SK-N-SH (cell line): ENCODE data around the gene PKD1. TPM values are rescaled to one million over a fixed set of nuclear protein-coding genes. Genes with fewer than 3 reads are reported as not detected.

Source experiments
- CTCF ChIA-PET: fragments of 300-600, 350-600 bp; formaldehyde crosslinking; extraction: SDS; loops from one replicate; lab custom pipeline; 2021; lab: Yijun Ruan, JAX
- POLR2A ChIA-PET: fragments of 350-600 bp; sonication (Branson Sonifier 250); formaldehyde crosslinking; extraction: SDS; loops from one replicate; lab custom pipeline; 2020; ENCODE audit warnings: antibody characterized with exemption, inconsistent platforms; lab: Yijun Ruan, JAX
- DNase-seq: peaks from one replicate; pipeline ENCODE4 v3.0.0; 2012
- H2AFZ ChIP-seq: fragments of 200-600 bp; sonication (generic); 2 replicates; pipeline ENCODE4 v1.8.1; 2016; ENCODE audit warnings: antibody characterized with exemption, mild to moderate bottlenecking, low read depth
- H3F3A ChIP-seq: fragments of 200-600 bp; sonication (generic); replicated peaks from 2 replicates; pipeline ENCODE3; 2016; ENCODE audit warnings: antibody characterized with exemption, mild to moderate bottlenecking; ENCODE audit not compliant: insufficient read depth
- H3K27ac ChIP-seq, 2 experiments: fragments of 200-500 bp in 1 of 2; fragments of 200-600 bp in 1 of 2; sonication (Bioruptor generic) in 1 of 2; sonication (generic), shearing (Covaris generic) in 1 of 2; 2 replicates each; pipeline versions ENCODE4 v1.5.1 to v1.6.1; 2014 to 2016; ENCODE audit warnings: low read depth in 2 of 2, inconsistent platforms in 1 of 2, low read length in 1 of 2, mild to moderate bottlenecking in 1 of 2, mixed read lengths in 1 of 2
- H3K27me3 ChIP-seq: fragments of 200-600 bp; sonication (generic), shearing (Covaris generic); 2 replicates; pipeline ENCODE4 v1.6.1; 2016; ENCODE audit warnings: mixed run types; ENCODE audit not compliant: insufficient read depth
- H3K36me3 ChIP-seq, 2 experiments: fragments of 200-500 bp in 1 of 2; fragments of 200-600 bp in 1 of 2; sonication (Bioruptor generic) in 1 of 2; sonication (generic) in 1 of 2; replicated peaks in 1 of 2; 2 replicates each; pipeline versions ENCODE3 to v1.5.1; 2014 to 2016; ENCODE audit warnings: low read length in 1 of 2, mild to moderate bottlenecking in 1 of 2; ENCODE audit not compliant: insufficient read depth in 2 of 2, control insufficient read depth in 1 of 2
- H3K4me1 ChIP-seq, 2 experiments: fragments of 200-500 bp in 1 of 2; fragments of 200-600 bp in 1 of 2; sonication (Bioruptor generic) in 1 of 2; sonication (generic), shearing (Covaris generic) in 1 of 2; 2 replicates each; pipeline versions ENCODE4 v1.5.1 to v1.6.1; 2014 to 2016; ENCODE audit warnings: low read depth in 1 of 2, low read length in 1 of 2, mixed run types in 1 of 2; ENCODE audit not compliant: insufficient read depth in 2 of 2, control insufficient read depth in 1 of 2
- H3K4me2 ChIP-seq: fragments of 200-600 bp; sonication (generic), shearing (Covaris generic); 2 replicates; pipeline ENCODE4 v1.6.1; 2017; ENCODE audit warnings: mixed run types
- H3K4me3 ChIP-seq, 2 experiments: fragments of 200-500 bp in 1 of 2; fragments of 200-600 bp in 1 of 2; sonication (Bioruptor generic) in 1 of 2; sonication (generic), shearing (Covaris generic) in 1 of 2; 2 replicates each; pipeline versions ENCODE4 v1.5.1 to v1.8.1; 2014 to 2016; ENCODE audit warnings: low read depth in 2 of 2, inconsistent platforms in 1 of 2, low read length in 1 of 2, mild to moderate bottlenecking in 1 of 2, mixed read lengths in 1 of 2, moderate library complexity in 1 of 2
- H3K79me2 ChIP-seq: fragments of 200-600 bp; sonication (generic); 2 replicates; pipeline ENCODE4 v1.8.1; 2017; ENCODE audit warnings: mild to moderate bottlenecking; ENCODE audit not compliant: insufficient read depth
- H3K9ac ChIP-seq: fragments of 200-600 bp; sonication (generic); 2 replicates; pipeline ENCODE4 v1.6.1; 2017; ENCODE audit warnings: mixed run types
- H3K9me2 ChIP-seq: fragments of 200-600 bp; sonication (generic); 2 replicates; pipeline ENCODE4 v1.6.1; 2017; ENCODE audit warnings: mixed run types
- H3K9me3 ChIP-seq: fragments of 200-600 bp; sonication (generic); 2 replicates; pipeline ENCODE4 v1.6.1; 2017; ENCODE audit warnings: mixed run types, mild to moderate bottlenecking, moderate library complexity
- H4K20me1 ChIP-seq: fragments of 200-600 bp; sonication (generic); 2 replicates; pipeline ENCODE4 v1.6.1; 2017; ENCODE audit warnings: mild to moderate bottlenecking, mixed run types; ENCODE audit not compliant: insufficient read depth
- EP300 ChIP-seq, 2 experiments: IDR thresholded peaks; 2 replicates each; pipeline versions ENCODE4 v1.4.0 to v1.6.1; 2012; ENCODE audit warnings: borderline replicate concordance in 1 of 2, low read depth in 1 of 2, low read length in 1 of 2
- FOXM1 ChIP-seq: IDR thresholded peaks from 2 replicates; pipeline ENCODE4 v1.4.0; 2012; ENCODE audit warnings: low read depth, mild to moderate bottlenecking
- MXI1 ChIP-seq: IDR thresholded peaks from 2 replicates; pipeline ENCODE4 v1.6.1; 2012; ENCODE audit warnings: mild to moderate bottlenecking, low read depth, low read length, improper control_type of control experiment
- RCOR1 ChIP-seq: fragments of 150-350 bp; IDR thresholded peaks from 2 replicates; pipeline ENCODE4 v1.6.1; 2017; ENCODE audit warnings: antibody characterized with exemption, low read length
- RXRA ChIP-seq: IDR thresholded peaks from 2 replicates; pipeline ENCODE4 v1.4.0; 2012; ENCODE audit warnings: low read depth, mild to moderate bottlenecking, borderline replicate concordance
- SIN3A ChIP-seq: IDR thresholded peaks from 2 replicates; pipeline ENCODE4 v1.6.1; 2012; ENCODE audit warnings: low read depth, mild to moderate bottlenecking, low read length, moderate library complexity, borderline replicate concordance
- TCF12 ChIP-seq: IDR thresholded peaks from 2 replicates; pipeline ENCODE4 v1.4.0; 2012
- TEAD4 ChIP-seq: IDR thresholded peaks from 2 replicates; pipeline ENCODE4 v1.4.0; 2012; ENCODE audit warnings: mild to moderate bottlenecking, borderline replicate concordance; ENCODE audit not compliant: insufficient read depth
- WGBS: methylation state at CpG from one replicate; pipeline ENCODE4 v1.1.6; 2017; ENCODE audit warnings: low lambda C conversion rate; 5-methylcytosine and 5-hydroxymethylcytosine counted together
- polyA plus RNA-seq, 3 experiments: library from polyadenylated mRNA; depleted of rRNA; stranded (reverse); fragments of >200 nt; gene quantifications; 2 replicates each; pipeline ENCODE4 v1.2.3, GENCODE V29; 2012
- TF ChIP-seq, protein P1 (sequence below): IDR thresholded peaks from 2 replicates; pipeline ENCODE4 v1.4.0; 2012; ENCODE audit warnings: low read depth, borderline replicate concordance
- TF ChIP-seq, protein P2 (sequence below): IDR thresholded peaks from 2 replicates; pipeline ENCODE4 v1.4.0; 2012; ENCODE audit warnings: low read depth, borderline replicate concordance
- TF ChIP-seq, protein P3 (sequence below): fragments of 200-600 bp; sonication (generic); IDR thresholded peaks from 2 replicates; pipeline ENCODE4 v1.6.1; 2017; ENCODE audit warnings: antibody characterized with exemption, mild to moderate bottlenecking, moderate library complexity

The PKD1 gene
- polyA plus RNA-seq, 1 of the 3 experiments (the other 2 are of a cell fraction): 47.4 TPM

DNA sequence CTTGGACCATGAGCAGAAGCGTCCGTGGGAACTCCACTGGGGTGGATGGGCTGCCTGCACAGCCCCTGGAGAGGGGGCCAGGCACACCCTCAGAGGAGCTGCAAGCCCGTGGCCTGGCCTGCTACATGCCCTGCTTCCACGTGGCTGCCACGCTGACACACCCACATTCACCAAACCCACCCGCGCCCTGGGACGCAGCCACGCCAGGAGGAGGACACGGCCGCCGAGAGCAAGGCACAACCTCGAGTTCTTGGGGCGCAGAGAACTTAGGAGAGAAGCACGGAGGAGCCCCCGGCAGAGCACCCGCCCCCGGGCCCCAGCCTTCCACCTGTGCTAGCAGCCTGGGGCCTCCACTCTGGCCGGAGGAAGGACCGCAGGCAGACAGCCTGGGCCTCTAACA is 41.9 kb upstream of the PKD1 start:
- Histone ChIP-seq H3K79me2 (no peaks in the 10 kb centered on the region), H4K20me1 (no peaks in the 10 kb centered on the region), H3K27me3 (no peaks in the 10 kb centered on the region)
- TF ChIP-seq TEAD4 (no peak), RXRA (no peak), MXI1 (no peak), SIN3A (no peak), EP300 (IDR thresholded peaks at IDR 0.05; ENCODE audit: borderline replicate concordance in 1 of 2, low read depth in 1 of 2, low read length in 1 of 2) (no peak)
- TF ChIP-seq, protein P1, sequence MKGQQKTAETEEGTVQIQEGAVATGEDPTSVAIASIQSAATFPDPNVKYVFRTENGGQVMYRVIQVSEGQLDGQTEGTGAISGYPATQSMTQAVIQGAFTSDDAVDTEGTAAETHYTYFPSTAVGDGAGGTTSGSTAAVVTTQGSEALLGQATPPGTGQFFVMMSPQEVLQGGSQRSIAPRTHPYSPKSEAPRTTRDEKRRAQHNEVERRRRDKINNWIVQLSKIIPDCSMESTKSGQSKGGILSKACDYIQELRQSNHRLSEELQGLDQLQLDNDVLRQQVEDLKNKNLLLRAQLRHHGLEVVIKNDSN: no peak
- TF ChIP-seq, protein P2, sequence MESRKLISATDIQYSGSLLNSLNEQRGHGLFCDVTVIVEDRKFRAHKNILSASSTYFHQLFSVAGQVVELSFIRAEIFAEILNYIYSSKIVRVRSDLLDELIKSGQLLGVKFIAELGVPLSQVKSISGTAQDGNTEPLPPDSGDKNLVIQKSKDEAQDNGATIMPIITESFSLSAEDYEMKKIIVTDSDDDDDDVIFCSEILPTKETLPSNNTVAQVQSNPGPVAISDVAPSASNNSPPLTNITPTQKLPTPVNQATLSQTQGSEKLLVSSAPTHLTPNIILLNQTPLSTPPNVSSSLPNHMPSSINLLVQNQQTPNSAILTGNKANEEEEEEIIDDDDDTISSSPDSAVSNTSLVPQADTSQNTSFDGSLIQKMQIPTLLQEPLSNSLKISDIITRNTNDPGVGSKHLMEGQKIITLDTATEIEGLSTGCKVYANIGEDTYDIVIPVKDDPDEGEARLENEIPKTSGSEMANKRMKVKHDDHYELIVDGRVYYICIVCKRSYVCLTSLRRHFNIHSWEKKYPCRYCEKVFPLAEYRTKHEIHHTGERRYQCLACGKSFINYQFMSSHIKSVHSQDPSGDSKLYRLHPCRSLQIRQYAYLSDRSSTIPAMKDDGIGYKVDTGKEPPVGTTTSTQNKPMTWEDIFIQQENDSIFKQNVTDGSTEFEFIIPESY: no peak
- TF ChIP-seq, all 33 proteins: peak for 0
- H3K4me2 ChIP-seq: no peak overlapping the region
- ChIA-PET POLR2A (no interaction called here), CTCF (interaction anchor here (1.0 kb wide), 1 partner anchor 24 kb away, joined by 3 read pairs; no protein-coding TSS in a partner anchor)
- H3K9ac ChIP-seq: no peak overlapping the region
- H3K4me1 ChIP-seq: no peaks in the 10 kb centered on the region
- H3K4me3 ChIP-seq: no peak overlapping the region
- no peaks in the 10 kb centered on the region for H3K9me3 ChIP-seq
- no peak overlapping the region for H2AFZ ChIP-seq
- no peaks in the 10 kb centered on the region for H3K9me2 ChIP-seq
- H3K27ac ChIP-seq: no peak overlapping the region
- peaks cover 0 to 49% of the 10 kb centered on the region in 2 experiments for H3K36me3 ChIP-seq
- H3F3A ChIP-seq: no peaks in the 10 kb centered on the region
- DNase-seq: no peak
- WGBS: 95% methylated on average over 9 of the region's 20 CpGs

GRCh38 chr16:2177101-2177500 is 41.4 kb upstream of the PKD1 start:
- H2AFZ ChIP-seq: no peak overlapping the region
- no peak for DNase-seq
- H3K4me3 ChIP-seq: no peak overlapping the region
- no peaks in the 10 kb centered on the region for H3K9me2 ChIP-seq
- H3K9ac ChIP-seq: no peak overlapping the region
- H4K20me1 ChIP-seq: no peaks in the 10 kb centered on the region
- H3K9me3 ChIP-seq: no peaks in the 10 kb centered on the region
- no peak for TF ChIP-seq FOXM1
- TF ChIP-seq TCF12: no peak
- TF ChIP-seq, protein P3, sequence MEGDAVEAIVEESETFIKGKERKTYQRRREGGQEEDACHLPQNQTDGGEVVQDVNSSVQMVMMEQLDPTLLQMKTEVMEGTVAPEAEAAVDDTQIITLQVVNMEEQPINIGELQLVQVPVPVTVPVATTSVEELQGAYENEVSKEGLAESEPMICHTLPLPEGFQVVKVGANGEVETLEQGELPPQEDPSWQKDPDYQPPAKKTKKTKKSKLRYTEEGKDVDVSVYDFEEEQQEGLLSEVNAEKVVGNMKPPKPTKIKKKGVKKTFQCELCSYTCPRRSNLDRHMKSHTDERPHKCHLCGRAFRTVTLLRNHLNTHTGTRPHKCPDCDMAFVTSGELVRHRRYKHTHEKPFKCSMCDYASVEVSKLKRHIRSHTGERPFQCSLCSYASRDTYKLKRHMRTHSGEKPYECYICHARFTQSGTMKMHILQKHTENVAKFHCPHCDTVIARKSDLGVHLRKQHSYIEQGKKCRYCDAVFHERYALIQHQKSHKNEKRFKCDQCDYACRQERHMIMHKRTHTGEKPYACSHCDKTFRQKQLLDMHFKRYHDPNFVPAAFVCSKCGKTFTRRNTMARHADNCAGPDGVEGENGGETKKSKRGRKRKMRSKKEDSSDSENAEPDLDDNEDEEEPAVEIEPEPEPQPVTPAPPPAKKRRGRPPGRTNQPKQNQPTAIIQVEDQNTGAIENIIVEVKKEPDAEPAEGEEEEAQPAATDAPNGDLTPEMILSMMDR: no peak
- no peak for TF ChIP-seq MXI1
- TF ChIP-seq RCOR1: no peak
- H3K27me3 ChIP-seq: no peaks in the 10 kb centered on the region
- POLR2A ChIA-PET: no interaction called here
- H3K4me2 ChIP-seq: no peak overlapping the region
- peaks cover 0 to 51% of the 10 kb centered on the region in 2 experiments for H3K36me3 ChIP-seq
- H3K27ac ChIP-seq: no peak overlapping the region
- no peaks in the 10 kb centered on the region for H3K4me1 ChIP-seq
- CTCF ChIA-PET: no interaction called here
- no peaks in the 10 kb centered on the region for H3K79me2 ChIP-seq
- WGBS: 94% methylated on average over 16 of the region's 18 CpGs
- no peaks in the 10 kb centered on the region for H3F3A ChIP-seq
